ENCODE data around the gene SNAPIN. TPM values are rescaled to one million over a fixed set of nuclear protein-coding genes. Genes with fewer than 3 reads are reported as not detected.

Gene SNAPIN
- total RNA-seq, 1 experiment from 2014 or later, result 23.4 TPM

DNA sequence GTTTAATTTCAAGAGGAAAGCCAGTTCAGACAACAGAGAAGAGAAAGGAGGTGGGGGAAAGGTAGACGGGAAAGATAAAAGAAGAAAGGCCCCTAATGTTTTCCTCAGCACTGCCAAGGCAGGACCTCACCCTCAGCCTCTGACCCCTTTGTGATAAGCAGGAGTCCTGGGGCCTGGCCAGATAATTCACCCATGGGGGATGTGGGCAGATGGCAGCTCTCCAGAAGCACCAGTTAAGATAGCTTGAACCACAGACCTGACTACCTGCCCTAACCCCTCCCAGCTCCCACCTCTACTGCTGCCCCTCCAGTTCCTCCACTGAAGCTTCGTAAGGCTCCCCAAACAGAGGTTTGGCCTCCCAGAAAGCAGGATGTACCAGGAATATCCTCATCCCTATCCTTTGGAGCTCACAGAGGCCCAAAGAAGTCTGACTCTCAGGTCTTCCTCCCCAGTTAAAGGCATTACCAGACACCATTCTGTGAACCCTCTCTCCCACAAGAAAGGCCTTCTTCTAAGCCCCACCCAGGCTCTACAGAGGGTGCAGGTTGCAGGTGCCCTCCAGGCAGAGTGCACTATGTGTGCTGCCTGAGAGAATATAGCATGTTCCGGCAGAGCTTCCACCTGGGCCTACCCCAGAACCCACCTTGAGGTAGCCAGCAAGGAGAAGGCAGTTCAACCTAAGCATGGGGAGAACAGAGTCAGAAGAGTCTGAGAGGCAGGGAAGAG is 9.2 kb upstream of the SNAPIN start (continued):
- TF ChIP-seq, protein P1, sequence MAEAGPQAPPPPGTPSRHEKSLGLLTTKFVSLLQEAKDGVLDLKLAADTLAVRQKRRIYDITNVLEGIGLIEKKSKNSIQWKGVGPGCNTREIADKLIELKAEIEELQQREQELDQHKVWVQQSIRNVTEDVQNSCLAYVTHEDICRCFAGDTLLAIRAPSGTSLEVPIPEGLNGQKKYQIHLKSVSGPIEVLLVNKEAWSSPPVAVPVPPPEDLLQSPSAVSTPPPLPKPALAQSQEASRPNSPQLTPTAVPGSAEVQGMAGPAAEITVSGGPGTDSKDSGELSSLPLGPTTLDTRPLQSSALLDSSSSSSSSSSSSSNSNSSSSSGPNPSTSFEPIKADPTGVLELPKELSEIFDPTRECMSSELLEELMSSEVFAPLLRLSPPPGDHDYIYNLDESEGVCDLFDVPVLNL (CRISPR knock-in tag; IDR thresholded peaks at IDR 0.05; ENCODE audit: borderline replicate concordance, low read depth), result no peak

GRCh38 chr1:153649863-153650235 is 8.7 kb upstream of the SNAPIN start:
- ATAC-seq (no peak), DNase-seq (ENCODE audit: low spot score) (no peak)
- H3K4me3 Mint-ChIP-seq, result no peak overlapping the region
- H3K27me3 Mint-ChIP-seq (ENCODE audit: low read depth), result peaks cover 2% of the 10 kb centered on the region; the same call in 1 of the 2 replicates
- POLR2A ChIA-PET, result interaction anchor here (3.4 kb wide), 1 partner anchor 16 kb away, joined by 14 read pairs; the partner anchor contains the start of gene CHTOP
- no peak overlapping the region for H3K27ac Mint-ChIP-seq
- H3K36me3 Mint-ChIP-seq, result peaks cover 11% of the 10 kb centered on the region
- no peaks in the 10 kb centered on the region for H3K9me3 Mint-ChIP-seq
- peaks cover 8% of the 10 kb centered on the region for H3K4me1 Mint-ChIP-seq
- TF ChIP-seq ZNF671 (CRISPR knock-in tag; IDR thresholded peaks at IDR 0.05) (no peak), ZMAT4 (CRISPR knock-in tag; IDR thresholded peaks at IDR 0.05) (no peak), MLX (CRISPR knock-in tag; IDR thresholded peaks at IDR 0.05) (no peak), ZBTB43 (CRISPR knock-in tag; IDR thresholded peaks at IDR 0.05) (no peak), JUN (CRISPR knock-in tag; IDR thresholded peaks at IDR 0.05) (no peak), JAZF1 (CRISPR knock-in tag; IDR thresholded peaks at IDR 0.05) (no peak), STAT6 (CRISPR knock-in tag; conservative IDR thresholded peaks at IDR 0.05; ENCODE audit: low read depth) (no peak), PRDM15 (CRISPR knock-in tag; IDR thresholded peaks at IDR 0.05) (no peak), PRRX2 (CRISPR knock-in tag; IDR thresholded peaks at IDR 0.05) (no peak), OVOL2 (CRISPR knock-in tag; IDR thresholded peaks at IDR 0.05; ENCODE audit: borderline replicate concordance) (no peak), MAX (CRISPR knock-in tag; IDR thresholded peaks at IDR 0.05) (no peak), ZNF425 (CRISPR knock-in tag; conservative IDR thresholded peaks at IDR 0.05) (no peak), ZNF416 (CRISPR knock-in tag; IDR thresholded peaks at IDR 0.05) (no peak), FOXJ3 (CRISPR knock-in tag; IDR thresholded peaks at IDR 0.05; ENCODE audit: borderline replicate concordance) (no peak), GABPB1 (CRISPR knock-in tag; IDR thresholded peaks at IDR 0.05) (no peak), CDX4 (CRISPR knock-in tag; IDR thresholded peaks at IDR 0.05; ENCODE audit: borderline replicate concordance) (no peak), USF2 (CRISPR knock-in tag; IDR thresholded peaks at IDR 0.05) (no peak), CREB1 (CRISPR knock-in tag; IDR thresholded peaks at IDR 0.05) (no peak), CREM (CRISPR knock-in tag; IDR thresholded peaks at IDR 0.05) (no peak)
- CTCF ChIA-PET, result interaction anchor here (1.2 to 1.7 kb wide), 4 partner anchors 22 to 139 kb away, joined by 3 to 6 read pairs (median 5); partner anchors contain the start of gene S100A13

Data from WTC11 (cell line).